Lower leg skin (tissue), 3 donors: ENCODE measurements around the gene COX6B1.

Experiments
- CTCF ChIP-seq, 3 donors: fragments of 450-650 bp; IDR thresholded peaks; one replicate each; pipeline ENCODE4 v1.5.1; 2016; ENCODE audit warnings: antibody characterized with exemption in 3 of 3, mild to moderate bottlenecking in 3 of 3, moderate library complexity in 2 of 3
- POLR2A ChIP-seq, 2 donors: fragments of 450-650 bp; IDR thresholded peaks; one replicate each; pipeline ENCODE4 v1.6.1; 2016 to 2017; ENCODE audit warnings: antibody characterized with exemption in 2 of 2, mild to moderate bottlenecking in 1 of 2, moderate library complexity in 1 of 2

GRCh38 chr19:35665157-35665556 lies 17.0 kb downstream of the COX6B1 start:
- TF ChIP-seq POLR2A (IDR thresholded peaks at IDR 0.05) (no peak), CTCF (IDR thresholded peaks at IDR 0.05) (no peak)
